Endodermal cell (in vitro differentiated cells): ENCODE data around the gene SLC12A3. TPM values are rescaled to one million over a fixed set of nuclear protein-coding genes. Genes with fewer than 3 reads are reported as not detected.

Experiments used
- DNase-seq: peaks from one replicate; pipeline ENCODE4 v3.0.0-alpha.2; 2017
- H3K27ac ChIP-seq: 2 replicates; pipeline ENCODE4 v1.5.1; 2013; ENCODE audit warnings: mild to moderate bottlenecking, low read depth, low read length, moderate library complexity
- H3K27me3 ChIP-seq: 2 replicates; pipeline ENCODE4 v1.6.1; 2013; ENCODE audit warnings: mild to moderate bottlenecking, low read length, moderate library complexity; ENCODE audit not compliant: insufficient read depth, control insufficient read depth, poor library complexity, severe bottlenecking
- H3K36me3 ChIP-seq: 2 replicates; pipeline ENCODE4 v1.7.0; 2013; ENCODE audit warnings: mild to moderate bottlenecking, low read length, moderate library complexity; ENCODE audit not compliant: control insufficient read depth, insufficient read depth
- H3K4me1 ChIP-seq: one replicate; pipeline ENCODE4 v1.7.0; 2013; ENCODE audit warnings: low read length; ENCODE audit not compliant: control insufficient read depth, insufficient read depth
- H3K4me3 ChIP-seq: 2 replicates; pipeline ENCODE4 v1.5.1; 2013; ENCODE audit warnings: mild to moderate bottlenecking, low read length, moderate library complexity
- H3K9ac ChIP-seq: 2 replicates; pipeline ENCODE4 v1.6.1; 2013; ENCODE audit warnings: mild to moderate bottlenecking, low read length, moderate library complexity; ENCODE audit not compliant: poor library complexity, severe bottlenecking; ENCODE audit errors: extremely low read depth
- H3K9me3 ChIP-seq: 2 replicates; pipeline ENCODE4 v1.6.1; 2013; ENCODE audit warnings: mild to moderate bottlenecking, low read length, moderate library complexity; ENCODE audit not compliant: control insufficient read depth
- H3K27ac Mint-ChIP-seq: 2 replicates; pipeline ENCODE4 v1.8.0; 2020; ENCODE audit warnings: mixed read lengths
- H3K27me3 Mint-ChIP-seq: 2 replicates; pipeline ENCODE4 v1.8.0; 2021; ENCODE audit warnings: mild to moderate bottlenecking, mixed read lengths; ENCODE audit not compliant: insufficient read depth
- H3K36me3 Mint-ChIP-seq: 2 replicates; pipeline ENCODE4 v1.8.0; 2020; ENCODE audit warnings: low read depth, mixed read lengths
- H3K4me1 Mint-ChIP-seq: 2 replicates; pipeline ENCODE4 v1.8.0; 2020; ENCODE audit warnings: mixed read lengths
- H3K4me3 Mint-ChIP-seq: 2 replicates; pipeline ENCODE4 v1.8.0; 2020; ENCODE audit warnings: mild to moderate bottlenecking, moderate library complexity, mixed read lengths
- H3K9me3 Mint-ChIP-seq: 2 replicates; pipeline ENCODE4 v1.8.0; 2020; ENCODE audit warnings: mild to moderate bottlenecking, mixed read lengths
- WGBS, 2 experiments: methylation state at CpG; one replicate each; pipeline versions ENCODE4 v1.1.5 to v1.1.7; 2013; ENCODE audit warnings: missing lambda C conversion rate in 2 of 2, mixed read lengths in 1 of 2; ENCODE audit not compliant: insufficient coverage in 1 of 2, insufficient read length in 1 of 2; 5-methylcytosine and 5-hydroxymethylcytosine counted together
- total RNA-seq, 2 donors: library from RNA; stranded (reverse); fragmentation: NEBNext Ultra II Directional in 1 of 2; extraction: Animal tissue kit (Norgen Biotek cat#: 25700) in 1 of 2; gene quantifications; 2 replicates in 1 of 2; 3 replicates in 1 of 2; pipeline ENCODE4 v1.2.1, GENCODE V29; 2021
- TF ChIP-seq, protein P1 (sequence below): fragments of 200-600 bp; sonication (generic); conservative IDR thresholded peaks from 2 replicates; pipeline ENCODE4 v1.5.0; 2021; ENCODE audit warnings: antibody characterized with exemption, mild to moderate bottlenecking

SLC12A3 gene
- total RNA-seq, 2 donors from 2014 or later, result not detected

DNA sequence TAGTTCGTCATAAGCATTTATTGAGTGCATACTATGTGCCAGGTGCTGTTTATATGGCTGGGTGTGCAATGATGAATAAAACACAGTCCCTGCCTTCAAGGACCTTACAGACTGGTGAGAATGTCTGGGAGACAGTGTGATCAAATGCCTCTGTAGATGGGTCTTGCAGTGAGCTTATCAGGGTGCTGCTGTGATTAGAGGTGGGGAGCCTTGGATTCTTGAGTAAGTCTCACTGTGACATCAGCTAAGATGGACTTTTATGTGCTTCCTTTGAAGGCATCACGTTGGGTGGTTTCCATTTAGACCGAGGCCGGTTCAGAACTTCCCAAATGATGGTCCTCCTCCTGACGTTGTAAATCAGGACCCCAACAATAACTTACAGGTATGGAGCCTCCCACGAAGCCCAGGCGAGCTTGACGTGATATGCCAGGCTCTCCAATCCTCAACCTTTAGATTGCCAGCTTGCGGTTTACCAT, 76.9 kb downstream of the SLC12A3 start:
- H3K27me3 ChIP-seq, result no peaks in the 10 kb centered on the region
- no peak overlapping the region for H3K4me3 ChIP-seq
- no peaks in the 10 kb centered on the region for H3K9me3 Mint-ChIP-seq
- H3K27me3 Mint-ChIP-seq, result no peaks in the 10 kb centered on the region
- H3K36me3 Mint-ChIP-seq, result peaks cover 69% of the 10 kb centered on the region
- no peaks in the 10 kb centered on the region for H3K4me1 Mint-ChIP-seq
- no peak overlapping the region for H3K4me3 Mint-ChIP-seq
- WGBS, 2 experiments, result 85 to 88% methylated on average over 9 of the region's 9 CpGs
- H3K9me3 ChIP-seq, result no peaks in the 10 kb centered on the region
- H3K36me3 ChIP-seq, result peaks cover 87% of the 10 kb centered on the region
- H3K4me1 ChIP-seq, result no peaks in the 10 kb centered on the region
- H3K9ac ChIP-seq, result no peak overlapping the region
- no peak for DNase-seq
- H3K27ac Mint-ChIP-seq, result no peak overlapping the region
- no peak overlapping the region for H3K27ac ChIP-seq
- TF ChIP-seq, protein P1, sequence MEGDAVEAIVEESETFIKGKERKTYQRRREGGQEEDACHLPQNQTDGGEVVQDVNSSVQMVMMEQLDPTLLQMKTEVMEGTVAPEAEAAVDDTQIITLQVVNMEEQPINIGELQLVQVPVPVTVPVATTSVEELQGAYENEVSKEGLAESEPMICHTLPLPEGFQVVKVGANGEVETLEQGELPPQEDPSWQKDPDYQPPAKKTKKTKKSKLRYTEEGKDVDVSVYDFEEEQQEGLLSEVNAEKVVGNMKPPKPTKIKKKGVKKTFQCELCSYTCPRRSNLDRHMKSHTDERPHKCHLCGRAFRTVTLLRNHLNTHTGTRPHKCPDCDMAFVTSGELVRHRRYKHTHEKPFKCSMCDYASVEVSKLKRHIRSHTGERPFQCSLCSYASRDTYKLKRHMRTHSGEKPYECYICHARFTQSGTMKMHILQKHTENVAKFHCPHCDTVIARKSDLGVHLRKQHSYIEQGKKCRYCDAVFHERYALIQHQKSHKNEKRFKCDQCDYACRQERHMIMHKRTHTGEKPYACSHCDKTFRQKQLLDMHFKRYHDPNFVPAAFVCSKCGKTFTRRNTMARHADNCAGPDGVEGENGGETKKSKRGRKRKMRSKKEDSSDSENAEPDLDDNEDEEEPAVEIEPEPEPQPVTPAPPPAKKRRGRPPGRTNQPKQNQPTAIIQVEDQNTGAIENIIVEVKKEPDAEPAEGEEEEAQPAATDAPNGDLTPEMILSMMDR, result no peak

DNA sequence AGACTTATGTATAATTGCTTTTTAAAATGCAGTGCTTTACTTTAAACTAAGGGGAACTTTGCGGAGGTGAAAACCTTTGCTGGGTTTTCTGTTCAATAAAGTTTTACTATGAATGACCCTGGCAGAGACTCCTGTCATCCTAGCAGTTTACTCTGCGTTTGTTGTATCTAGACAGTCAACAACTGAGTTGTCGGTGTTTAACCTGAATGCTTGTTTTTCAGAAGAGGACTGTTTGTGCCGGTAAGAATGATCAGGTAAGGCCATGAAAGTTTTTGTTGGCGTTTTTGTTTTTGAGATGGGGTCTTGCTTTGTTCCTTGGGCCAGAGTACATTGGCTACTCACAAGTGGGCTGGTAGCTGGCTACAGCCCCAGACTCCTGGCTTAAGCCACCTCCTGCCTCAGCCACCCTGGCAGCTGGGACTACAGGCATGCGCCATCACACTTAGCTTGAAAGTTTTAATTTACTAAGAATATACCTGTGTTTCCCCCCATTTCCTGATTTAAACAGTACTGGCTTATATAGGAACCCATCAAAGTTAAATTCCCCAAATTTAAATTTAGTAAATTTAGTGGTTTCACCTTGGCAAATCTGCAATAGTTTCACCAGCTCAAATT, 78.9 kb downstream of the SLC12A3 start:
- peaks cover 68% of the 10 kb centered on the region for H3K36me3 ChIP-seq
- 88 to 97% methylated on average over 3 to 6 of the region's 6 CpGs for WGBS, 2 experiments

DNA sequence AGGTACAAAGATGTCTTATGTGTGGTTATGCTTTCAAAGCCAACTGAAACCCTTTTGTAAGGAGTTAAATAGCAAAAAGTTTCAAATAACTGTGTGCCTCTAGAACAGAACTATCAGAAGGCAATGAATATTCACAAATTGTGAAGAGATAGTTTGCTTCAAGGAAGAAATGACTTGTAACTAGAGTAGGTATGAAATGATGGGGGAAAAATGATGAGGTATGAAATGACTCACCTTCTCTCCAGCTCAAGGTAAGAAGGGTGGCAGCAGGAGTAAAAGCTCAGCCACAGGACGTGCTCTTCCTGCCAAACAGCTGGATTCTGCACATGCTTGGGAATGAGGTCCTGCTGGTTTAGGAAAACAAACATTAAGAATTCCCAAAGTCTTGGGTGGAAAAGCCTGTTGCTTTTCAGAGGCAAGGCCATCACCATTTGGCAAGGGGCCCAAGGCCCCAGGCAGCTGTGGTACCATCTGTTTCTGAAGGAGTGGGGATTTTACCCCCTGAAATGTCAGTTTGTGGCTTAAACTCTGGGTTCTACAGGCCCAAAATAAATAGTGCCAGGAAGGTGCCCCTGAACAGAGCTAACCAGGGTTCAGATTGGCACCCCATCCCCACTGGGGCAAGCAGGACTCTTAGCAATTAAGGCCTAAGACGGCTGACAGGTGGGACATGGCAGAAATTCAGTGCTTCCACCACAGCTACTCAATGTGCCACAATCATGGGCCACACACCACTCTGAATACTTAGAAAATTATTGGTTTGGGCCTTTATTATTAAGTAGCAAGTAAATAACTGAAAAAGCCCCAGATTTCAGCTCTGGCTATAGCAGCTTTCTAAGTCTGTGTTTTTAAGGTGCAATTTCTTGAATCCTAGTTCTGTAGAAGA, 80.2 kb downstream of the SLC12A3 start:
- Histone ChIP-seq H3K36me3 (peaks cover 55% of the 10 kb centered on the region), H3K27me3 (no peaks in the 10 kb centered on the region), H3K4me3 (no peak overlapping the region), H3K9me3 (no peaks in the 10 kb centered on the region), H3K27ac (no peak overlapping the region), H3K4me1 (no peaks in the 10 kb centered on the region), H3K9ac (no peak overlapping the region)
- Mint-ChIP-seq H3K27ac (no peak overlapping the region), H3K9me3 (no peaks in the 10 kb centered on the region), H3K27me3 (no peaks in the 10 kb centered on the region), H3K4me1 (peaks cover 7% of the 10 kb centered on the region), H3K36me3 (peaks cover 38% of the 10 kb centered on the region), H3K4me3 (no peak overlapping the region)
- TF ChIP-seq, protein P1, result no peak
- DNase-seq, result no peak
- 87 to 93% methylated on average over 2 of the region's 2 CpGs for WGBS, 2 experiments

More for the DNA sequence above, 78.9 kb downstream of the SLC12A3 start:
- H3K27me3 Mint-ChIP-seq, result no peaks in the 10 kb centered on the region
- no peaks in the 10 kb centered on the region for H3K9me3 Mint-ChIP-seq
- TF ChIP-seq, protein P1, result no peak
- Histone ChIP-seq H3K4me3 (no peak overlapping the region), H3K4me1 (no peaks in the 10 kb centered on the region), H3K9me3 (no peaks in the 10 kb centered on the region), H3K27me3 (no peaks in the 10 kb centered on the region), H3K9ac (no peak overlapping the region), H3K27ac (no peak overlapping the region)
- peaks cover 4% of the 10 kb centered on the region for H3K4me1 Mint-ChIP-seq
- H3K4me3 Mint-ChIP-seq, result no peak overlapping the region
- no peak for DNase-seq
- H3K27ac Mint-ChIP-seq, result no peak overlapping the region
- H3K36me3 Mint-ChIP-seq, result peaks cover 51% of the 10 kb centered on the region
